Endodermal cell (in vitro differentiated cells): ENCODE results near the gene COL27A1. TPM values are rescaled to one million over a fixed set of nuclear protein-coding genes. Genes with fewer than 3 reads are reported as not detected.

Experiments used
- DNase-seq: peaks from one replicate; pipeline ENCODE4 v3.0.0-alpha.2; 2017
- H3K27ac ChIP-seq: 2 replicates; pipeline ENCODE4 v1.5.1; 2013; ENCODE audit warnings: mild to moderate bottlenecking, low read depth, low read length, moderate library complexity
- H3K27me3 ChIP-seq: 2 replicates; pipeline ENCODE4 v1.6.1; 2013; ENCODE audit warnings: mild to moderate bottlenecking, low read length, moderate library complexity; ENCODE audit not compliant: insufficient read depth, control insufficient read depth, poor library complexity, severe bottlenecking
- H3K36me3 ChIP-seq: 2 replicates; pipeline ENCODE4 v1.7.0; 2013; ENCODE audit warnings: mild to moderate bottlenecking, low read length, moderate library complexity; ENCODE audit not compliant: control insufficient read depth, insufficient read depth
- H3K4me1 ChIP-seq: one replicate; pipeline ENCODE4 v1.7.0; 2013; ENCODE audit warnings: low read length; ENCODE audit not compliant: control insufficient read depth, insufficient read depth
- H3K4me3 ChIP-seq: 2 replicates; pipeline ENCODE4 v1.5.1; 2013; ENCODE audit warnings: mild to moderate bottlenecking, low read length, moderate library complexity
- H3K9ac ChIP-seq: 2 replicates; pipeline ENCODE4 v1.6.1; 2013; ENCODE audit warnings: mild to moderate bottlenecking, low read length, moderate library complexity; ENCODE audit not compliant: poor library complexity, severe bottlenecking; ENCODE audit errors: extremely low read depth
- H3K9me3 ChIP-seq: 2 replicates; pipeline ENCODE4 v1.6.1; 2013; ENCODE audit warnings: mild to moderate bottlenecking, low read length, moderate library complexity; ENCODE audit not compliant: control insufficient read depth
- H3K27ac Mint-ChIP-seq: 2 replicates; pipeline ENCODE4 v1.8.0; 2020; ENCODE audit warnings: mixed read lengths
- H3K27me3 Mint-ChIP-seq: 2 replicates; pipeline ENCODE4 v1.8.0; 2021; ENCODE audit warnings: mild to moderate bottlenecking, mixed read lengths; ENCODE audit not compliant: insufficient read depth
- H3K36me3 Mint-ChIP-seq: 2 replicates; pipeline ENCODE4 v1.8.0; 2020; ENCODE audit warnings: low read depth, mixed read lengths
- H3K4me1 Mint-ChIP-seq: 2 replicates; pipeline ENCODE4 v1.8.0; 2020; ENCODE audit warnings: mixed read lengths
- H3K4me3 Mint-ChIP-seq: 2 replicates; pipeline ENCODE4 v1.8.0; 2020; ENCODE audit warnings: mild to moderate bottlenecking, moderate library complexity, mixed read lengths
- H3K9me3 Mint-ChIP-seq: 2 replicates; pipeline ENCODE4 v1.8.0; 2020; ENCODE audit warnings: mild to moderate bottlenecking, mixed read lengths
- WGBS, 2 experiments: methylation state at CpG; one replicate each; pipeline versions ENCODE4 v1.1.5 to v1.1.7; 2013; ENCODE audit warnings: missing lambda C conversion rate in 2 of 2, mixed read lengths in 1 of 2; ENCODE audit not compliant: insufficient coverage in 1 of 2, insufficient read length in 1 of 2; 5-methylcytosine and 5-hydroxymethylcytosine counted together
- total RNA-seq, 2 donors: library from RNA; stranded (reverse); fragmentation: NEBNext Ultra II Directional in 1 of 2; extraction: Animal tissue kit (Norgen Biotek cat#: 25700) in 1 of 2; gene quantifications; 2 replicates in 1 of 2; 3 replicates in 1 of 2; pipeline ENCODE4 v1.2.1, GENCODE V29; 2021
- TF ChIP-seq, protein P1 (sequence below): fragments of 200-600 bp; sonication (generic); conservative IDR thresholded peaks from 2 replicates; pipeline ENCODE4 v1.5.0; 2021; ENCODE audit warnings: antibody characterized with exemption, mild to moderate bottlenecking

Gene COL27A1
- total RNA-seq, 2 donors from 2014 or later, result 43.8 to 69.5 TPM

DNA sequence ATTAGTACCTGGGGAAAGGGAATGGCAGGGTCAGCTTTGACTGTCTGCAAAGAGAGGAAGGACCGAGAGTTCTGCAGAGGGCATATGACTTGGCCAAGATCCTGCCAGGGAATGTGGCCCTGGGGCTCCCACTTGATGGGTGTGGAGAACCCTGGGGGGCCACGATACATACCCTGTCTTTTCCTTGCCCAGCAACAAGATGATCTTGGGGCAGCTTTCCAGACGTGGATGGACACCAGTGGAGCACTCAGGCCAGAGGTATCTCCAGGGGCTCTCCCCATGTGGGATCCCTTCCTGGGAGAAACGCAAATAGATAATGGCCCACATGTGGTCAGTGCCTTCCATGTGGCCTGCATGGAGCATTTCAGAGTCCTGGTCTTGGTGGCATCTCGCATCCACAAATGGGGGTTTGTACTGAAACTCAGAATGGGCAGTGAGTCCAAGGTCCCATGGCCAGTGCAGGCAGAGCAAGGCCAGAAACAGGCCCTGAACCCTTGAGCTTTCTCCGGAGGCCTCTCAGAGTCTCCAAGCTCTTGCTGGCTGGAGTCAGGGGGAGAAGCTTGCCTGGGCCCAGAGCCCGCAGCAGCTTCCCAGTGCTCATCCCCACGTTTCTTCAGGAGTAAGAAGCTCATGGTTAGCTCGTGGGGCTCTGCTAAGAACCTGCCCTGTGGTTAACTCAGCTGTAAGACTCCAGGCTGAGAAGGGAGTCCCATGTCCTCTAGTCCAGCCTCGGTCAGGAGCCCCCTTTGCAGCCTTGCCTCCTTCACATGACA lies 149.3 kb downstream of the COL27A1 start:
- Mint-ChIP-seq H3K4me1 (no peaks in the 10 kb centered on the region), H3K27ac (no peak overlapping the region), H3K36me3 (peaks cover 16% of the 10 kb centered on the region), H3K4me3 (no peak overlapping the region), H3K9me3 (no peaks in the 10 kb centered on the region), H3K27me3 (no peaks in the 10 kb centered on the region)
- no peaks in the 10 kb centered on the region for H3K9me3 ChIP-seq
- peaks cover 51% of the 10 kb centered on the region for H3K36me3 ChIP-seq
- TF ChIP-seq, protein P1, sequence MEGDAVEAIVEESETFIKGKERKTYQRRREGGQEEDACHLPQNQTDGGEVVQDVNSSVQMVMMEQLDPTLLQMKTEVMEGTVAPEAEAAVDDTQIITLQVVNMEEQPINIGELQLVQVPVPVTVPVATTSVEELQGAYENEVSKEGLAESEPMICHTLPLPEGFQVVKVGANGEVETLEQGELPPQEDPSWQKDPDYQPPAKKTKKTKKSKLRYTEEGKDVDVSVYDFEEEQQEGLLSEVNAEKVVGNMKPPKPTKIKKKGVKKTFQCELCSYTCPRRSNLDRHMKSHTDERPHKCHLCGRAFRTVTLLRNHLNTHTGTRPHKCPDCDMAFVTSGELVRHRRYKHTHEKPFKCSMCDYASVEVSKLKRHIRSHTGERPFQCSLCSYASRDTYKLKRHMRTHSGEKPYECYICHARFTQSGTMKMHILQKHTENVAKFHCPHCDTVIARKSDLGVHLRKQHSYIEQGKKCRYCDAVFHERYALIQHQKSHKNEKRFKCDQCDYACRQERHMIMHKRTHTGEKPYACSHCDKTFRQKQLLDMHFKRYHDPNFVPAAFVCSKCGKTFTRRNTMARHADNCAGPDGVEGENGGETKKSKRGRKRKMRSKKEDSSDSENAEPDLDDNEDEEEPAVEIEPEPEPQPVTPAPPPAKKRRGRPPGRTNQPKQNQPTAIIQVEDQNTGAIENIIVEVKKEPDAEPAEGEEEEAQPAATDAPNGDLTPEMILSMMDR, result no peak
- DNase-seq, result peak; percentile 31
- H3K27me3 ChIP-seq, result no peaks in the 10 kb centered on the region
- no peak overlapping the region for H3K9ac ChIP-seq
- H3K4me1 ChIP-seq, result no peaks in the 10 kb centered on the region
- no peak overlapping the region for H3K27ac ChIP-seq
- 91 to 94% methylated on average over 8 to 10 of the region's 10 CpGs for WGBS, 2 experiments
- H3K4me3 ChIP-seq, result no peak overlapping the region

DNA sequence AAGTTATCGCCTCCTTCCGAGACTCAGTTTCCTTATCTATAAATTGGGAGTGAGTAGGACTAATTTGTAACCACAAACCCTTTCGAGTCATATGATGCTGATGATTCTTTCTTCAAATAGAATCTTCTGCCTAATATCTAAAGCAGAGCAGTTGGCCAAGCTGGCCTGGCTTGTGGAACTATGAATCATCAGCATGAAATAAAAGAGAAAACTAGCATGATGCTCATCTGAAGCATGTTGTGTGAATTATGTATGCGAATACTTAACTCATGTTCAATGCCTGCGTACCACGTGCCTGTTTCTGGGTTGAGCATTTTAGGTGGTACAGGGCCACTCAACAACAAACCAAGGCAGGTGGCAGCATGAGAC lies 152.5 kb downstream of the COL27A1 start:
- Mint-ChIP-seq H3K9me3 (no peaks in the 10 kb centered on the region), H3K4me3 (no peak overlapping the region), H3K36me3 (peaks cover 22% of the 10 kb centered on the region), H3K27me3 (no peaks in the 10 kb centered on the region), H3K4me1 (no peaks in the 10 kb centered on the region), H3K27ac (no peak overlapping the region)
- H3K9ac ChIP-seq, result no peak overlapping the region
- TF ChIP-seq, protein P1, result no peak
- H3K4me3 ChIP-seq, result no peak overlapping the region
- H3K9me3 ChIP-seq, result no peaks in the 10 kb centered on the region
- no peak for DNase-seq
- no peak overlapping the region for H3K27ac ChIP-seq
- WGBS, 2 experiments, result 95 to 100% methylated on average over 6 of the region's 6 CpGs
- H3K36me3 ChIP-seq, result peaks cover 56% of the 10 kb centered on the region
- H3K27me3 ChIP-seq, result no peaks in the 10 kb centered on the region
- no peaks in the 10 kb centered on the region for H3K4me1 ChIP-seq

DNA sequence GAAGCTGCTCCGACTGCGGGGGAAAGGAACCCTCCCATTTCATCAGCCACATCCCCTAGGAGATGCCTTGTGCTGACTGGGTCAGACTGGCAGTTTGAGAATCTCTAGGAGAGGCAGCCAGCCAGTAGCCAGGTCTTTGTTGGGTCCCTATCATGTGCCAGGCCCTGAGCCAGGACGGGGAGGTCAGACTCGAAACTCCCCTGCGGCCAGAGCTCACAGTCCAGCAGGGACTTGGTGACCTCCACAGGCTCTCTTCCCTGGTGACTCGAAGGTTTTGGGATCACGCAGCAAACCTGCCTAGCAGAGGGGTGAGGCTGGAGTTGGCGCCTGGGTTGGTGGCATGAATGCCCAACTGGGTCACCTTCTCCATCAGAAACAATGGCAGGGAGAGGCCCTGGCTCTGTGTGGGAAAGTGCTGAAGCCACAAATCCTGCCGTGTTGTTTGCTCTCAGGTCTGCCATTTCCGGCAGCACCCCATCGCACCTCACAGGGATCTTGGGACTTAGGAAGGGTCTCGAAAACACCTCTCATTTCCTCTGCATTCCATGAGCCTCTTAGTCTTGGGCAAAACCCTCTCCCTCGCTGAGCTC lies 153.1 kb downstream of the COL27A1 start:
- 96 to 100% methylated on average over 8 to 13 of the region's 13 CpGs for WGBS, 2 experiments
- DNase-seq, result peak; percentile 39
- Mint-ChIP-seq H3K9me3 (no peaks in the 10 kb centered on the region), H3K36me3 (peaks cover 22% of the 10 kb centered on the region), H3K4me1 (no peaks in the 10 kb centered on the region), H3K27me3 (no peaks in the 10 kb centered on the region), H3K4me3 (no peak overlapping the region), H3K27ac (peak overlapping the region; percentile 55)
- Histone ChIP-seq H3K27ac (no peak overlapping the region), H3K9ac (no peak overlapping the region), H3K4me3 (no peak overlapping the region), H3K27me3 (no peaks in the 10 kb centered on the region), H3K4me1 (no peaks in the 10 kb centered on the region), H3K9me3 (no peaks in the 10 kb centered on the region), H3K36me3 (peaks cover 56% of the 10 kb centered on the region)
- TF ChIP-seq, protein P1, result no peak
